Esophagus muscularis mucosa (tissue), 4 donors: Measurements from ENCODE around the gene DPH2. TPM values are rescaled to one million over a fixed set of nuclear protein-coding genes. Genes with fewer than 3 reads are reported as not detected.

Experiments used
- DNase-seq: peaks from one replicate; pipeline ENCODE4 v3.0.0-alpha.2; 2017; ENCODE audit errors: extremely low spot score
- H3K27ac ChIP-seq, 4 donors: fragments of 200-600 bp; sonication (generic); replicated peaks in 1 of 4; 1 replicate in 3 of 4; 2 replicates in 1 of 4; pipeline ENCODE4 v1.5.1; 2016 to 2019; ENCODE audit warnings: mild to moderate bottlenecking in 1 of 4
- H3K27me3 ChIP-seq, 4 donors: fragments of 200-600 bp; sonication (generic); one replicate each; pipeline versions ENCODE4 v1.5.1 to v1.6.0; 2016 to 2019
- H3K36me3 ChIP-seq, 4 donors: fragments of 200-600 bp; sonication (generic); one replicate each; pipeline ENCODE4 v1.5.1; 2016 to 2019
- H3K4me1 ChIP-seq, 4 donors: fragments of 200-600 bp; sonication (generic); one replicate each; pipeline ENCODE4 v1.5.1; 2016 to 2019
- H3K4me3 ChIP-seq, 4 donors: fragments of 200-600 bp; sonication (generic); 1 replicate in 2 of 4; 2 replicates in 2 of 4; pipeline ENCODE4 v1.5.1; 2016 to 2019; ENCODE audit warnings: mild to moderate bottlenecking in 4 of 4, moderate library complexity in 1 of 4
- H3K9me3 ChIP-seq, 4 donors: fragments of 200-600 bp; sonication (generic); 1 replicate in 3 of 4; 2 replicates in 1 of 4; pipeline ENCODE4 v1.5.1; 2016 to 2019
- CTCF ChIP-seq, 3 experiments: fragments of 200-600 bp in 2 of 3; fragments of 450-650 bp in 1 of 3; sonication (generic) in 2 of 3; IDR thresholded peaks; one replicate each; pipeline ENCODE4 v1.5.1; 2017 to 2019; ENCODE audit warnings: antibody characterized with exemption in 3 of 3, mild to moderate bottlenecking in 2 of 3, moderate library complexity in 1 of 3
- EP300 ChIP-seq: sonication (generic); formaldehyde crosslinking; IDR thresholded peaks from one replicate; pipeline ENCODE4 v1.6.1; 2017; ENCODE audit warnings: antibody characterized with exemption
- POLR2A ChIP-seq: fragments of 450-650 bp; IDR thresholded peaks from one replicate; pipeline ENCODE4 v1.6.1; 2017; ENCODE audit warnings: antibody characterized with exemption, moderate library complexity, mild to moderate bottlenecking, low read depth
- POLR2AphosphoS5 ChIP-seq, 2 donors: sonication (generic); formaldehyde crosslinking; IDR thresholded peaks; one replicate each; pipeline ENCODE4 v1.6.1; 2017; ENCODE audit warnings: antibody characterized with exemption in 2 of 2
- WGBS: methylation state at CpG from one replicate; pipeline ENCODE4 v1.1.5; 2018; 5-methylcytosine and 5-hydroxymethylcytosine counted together
- intact Hi-C: fragments of 100-400 bp; cut with DNase I; formaldehyde crosslinking; loops from one replicate; pipeline ENCODE4 v1.15.1; 2023
- total RNA-seq, 4 donors: library from RNA; depleted of rRNA; stranded (reverse); fragments of >200 nt; gene quantifications; one replicate each; pipeline versions ENCODE4 v1.1.0 to v1.2.1, GENCODE V29; 2016

DPH2 gene
- total RNA-seq, 4 donors from 2014 or later = 13.7 to 29.2 (median 19.2) TPM

- Histone ChIP-seq H3K9me3 (no peaks in the 10 kb centered on the region), H3K36me3 (peaks cover 4 to 54% (median 47%) of the 10 kb centered on the region in 4 donors), H3K27me3 (no peaks in the 10 kb centered on the region), H3K4me1 (peaks cover 21 to 32% (median 31%) of the 10 kb centered on the region in 4 donors), H3K4me3 (peak overlapping the region; percentile 79 to 95 (median 82)), H3K27ac (no peak overlapping the region)
- no peak for DNase-seq
- intact Hi-C loops = no loop called here
- 50% methylated on average over 7 of the region's 7 CpGs for WGBS
- no peak for TF ChIP-seq POLR2AphosphoS5 (IDR thresholded peaks at IDR 0.05)
- TF ChIP-seq CTCF (IDR thresholded peaks at IDR 0.05) = no peak
- TF ChIP-seq POLR2A = no peak
- no peak for TF ChIP-seq EP300
Observed at GRCh38 chr1:43969416-43969745, 429 bp upstream of the DPH2 start.

GRCh38 chr1:43970502-43970901 lies 692 bp downstream of the DPH2 start:
- 57% methylated on average over 5 of the region's 5 CpGs for WGBS
- H3K4me3 ChIP-seq = peak overlapping the region; percentile 79 to 95 (median 82)
- peak overlapping the region in 2 of 4 donors; percentile 65 to 69 for H3K27ac ChIP-seq
- no peak for DNase-seq
- no peak for TF ChIP-seq EP300
- TF ChIP-seq POLR2A = no peak
- TF ChIP-seq POLR2AphosphoS5 (IDR thresholded peaks at IDR 0.05) = no peak
- no peak for TF ChIP-seq CTCF (IDR thresholded peaks at IDR 0.05)
- no peaks in the 10 kb centered on the region for H3K9me3 ChIP-seq
- H3K4me1 ChIP-seq = peaks cover 22 to 37% (median 33%) of the 10 kb centered on the region in 4 donors
- H3K36me3 ChIP-seq = peaks cover 4 to 47% (median 42%) of the 10 kb centered on the region in 4 donors
- intact Hi-C loops = no loop called here
- H3K27me3 ChIP-seq = no peaks in the 10 kb centered on the region

GRCh38 chr1:43970911-43971310 lies 1.1 kb downstream of the DPH2 start:
- intact Hi-C loops = no loop called here
- no peak for DNase-seq
- no peaks in the 10 kb centered on the region for H3K9me3 ChIP-seq
- no peak for TF ChIP-seq CTCF (IDR thresholded peaks at IDR 0.05)
- TF ChIP-seq POLR2A = no peak
- TF ChIP-seq POLR2AphosphoS5 (IDR thresholded peaks at IDR 0.05) = no peak
- no peak for TF ChIP-seq EP300
- peaks cover 26 to 41% (median 37%) of the 10 kb centered on the region in 4 donors for H3K4me1 ChIP-seq
- peaks cover 4 to 43% (median 39%) of the 10 kb centered on the region in 4 donors for H3K36me3 ChIP-seq
- no peaks in the 10 kb centered on the region for H3K27me3 ChIP-seq
- no peak overlapping the region for H3K27ac ChIP-seq
- H3K4me3 ChIP-seq = peak overlapping the region; percentile 79 to 95 (median 82)
- WGBS = 88% methylated on average over 9 of the region's 9 CpGs

GRCh38 chr1:43971336-43971980 lies 1.6 kb downstream of the DPH2 start:
- Histone ChIP-seq H3K36me3 (peaks cover 6 to 43% (median 39%) of the 10 kb centered on the region in 4 donors), H3K4me1 (peaks cover 32 to 46% (median 43%) of the 10 kb centered on the region in 4 donors), H3K27ac (no peak overlapping the region), H3K27me3 (no peaks in the 10 kb centered on the region), H3K9me3 (no peaks in the 10 kb centered on the region), H3K4me3 (no peak overlapping the region)
- WGBS = 92% methylated on average over 14 of the region's 17 CpGs
- TF ChIP-seq CTCF (IDR thresholded peaks at IDR 0.05) = no peak
- no peak for TF ChIP-seq EP300
- TF ChIP-seq POLR2AphosphoS5 (IDR thresholded peaks at IDR 0.05) = no peak
- no peak for TF ChIP-seq POLR2A
- intact Hi-C loops = no loop called here
- DNase-seq = no peak
